ENCODE results near the gene KDM4B.

KDM4B gene

GRCh38 chr19:4986056-4986455, 17.1 kb downstream of the KDM4B start:
- no peak for DNase-seq

GRCh38 chr19:4986471-4986891, 17.6 kb downstream of the KDM4B start:
- no peak for DNase-seq

GRCh38 chr19:4987256-4987655, 18.3 kb downstream of the KDM4B start:
- DNase-seq: no peak

- no peak for DNase-seq
These were observed 18.9 kb downstream of the KDM4B start for GRCh38 chr19:4987692-4988370.

GRCh38 chr19:4988770-4989251, 19.9 kb downstream of the KDM4B start:
- DNase-seq: no peak

- DNase-seq: no peak
These were observed 21.4 kb downstream of the KDM4B start for GRCh38 chr19:4990306-4990705.

GRCh38 chr19:4991538-4991937, 22.6 kb downstream of the KDM4B start:
- no peak for DNase-seq

GRCh38 chr19:4991996-4992698, 23.2 kb downstream of the KDM4B start:
- DNase-seq: no peak

GRCh38 chr19:4993683-4994082, 24.8 kb downstream of the KDM4B start:
- DNase-seq: no peak

- DNase-seq: no peak
These were observed 27.8 kb downstream of the KDM4B start for GRCh38 chr19:4996701-4997100.

GRCh38 chr19:4997297-4997696, 28.4 kb downstream of the KDM4B start:
- no peak for DNase-seq

GRCh38 chr19:5000120-5000611, 31.3 kb downstream of the KDM4B start:
- no peak for DNase-seq

- DNase-seq: peak; percentile 45
These were observed 32.7 kb downstream of the KDM4B start for GRCh38 chr19:5001615-5002014.

GRCh38 chr19:5002143-5002542, 33.2 kb downstream of the KDM4B start:
- DNase-seq: no peak

GRCh38 chr19:5003781-5004180, 34.9 kb downstream of the KDM4B start:
- DNase-seq: no peak

GRCh38 chr19:5005096-5005495, 36.2 kb downstream of the KDM4B start:
- DNase-seq: no peak

- DNase-seq: no peak
These were observed 37.3 kb downstream of the KDM4B start for GRCh38 chr19:5006201-5006600.

GRCh38 chr19:5006821-5007220, 37.9 kb downstream of the KDM4B start:
- DNase-seq: no peak

- no peak for DNase-seq
These were observed 42.7 kb downstream of the KDM4B start for GRCh38 chr19:5011476-5012238.

GRCh38 chr19:5012688-5013457, 44.0 kb downstream of the KDM4B start:
- DNase-seq: no peak

GRCh38 chr19:5013761-5014160, 44.8 kb downstream of the KDM4B start:
- DNase-seq: no peak

GRCh38 chr19:5014941-5015340, 46.0 kb downstream of the KDM4B start:
- no peak for DNase-seq

- DNase-seq: no peak
These were observed 47.4 kb downstream of the KDM4B start for GRCh38 chr19:5016268-5016667.

All from activated CD4-positive, alpha-beta T cell treated with anti-CD3 and anti-CD28 coated beads, Interleukin-10, Interleukin-2, amounts not matched to agents 100 ng/mL and 50 ng/mL, durations not matched to agents 16 hours and 8 hours (primary cell).